ENCODE measurements around the gene UAP1. TPM values are rescaled to one million over a fixed set of nuclear protein-coding genes. Genes with fewer than 3 reads are reported as not detected.

UAP1 gene
- total and polyA plus RNA-seq, 8 donors = 16.5 to 184 (median 58.4) TPM

- peaks cover 0 to 7% (median 4%) of the 10 kb centered on the region in 4 donors for H3K36me3 ChIP-seq
Observed at GRCh38 chr1:162612606-162613400, 51.3 kb downstream of the UAP1 start.

GRCh38 chr1:162616848-162617247 is 55.3 kb downstream of the UAP1 start:
- 90 to 100% (median 96%) methylated on average over 1 of the region's 1 CpG for WGBS, 5 donors
- intact Hi-C loops (cut with DNase I; ENCODE audit: low total_unique reads) = no loop called here
- Histone ChIP-seq H3K4me1 (peaks cover 9 to 21% (median 16%) of the 10 kb centered on the region in 4 donors), H3K9me3 (peaks cover 0 to 16% (median 9%) of the 10 kb centered on the region in 4 donors), H3K27ac (no peak overlapping the region), H3K36me3 (no peaks in the 10 kb centered on the region), H3K4me3 (no peak overlapping the region), H3K27me3 (no peaks in the 10 kb centered on the region)
- TF ChIP-seq EP300 (IDR thresholded peaks at IDR 0.05) = no peak
- no peak for DNase-seq

More at GRCh38 chr1:162612606-162613400, 51.3 kb downstream of the UAP1 start:
- TF ChIP-seq CTCF (IDR thresholded peaks at IDR 0.05) (no peak), POLR2AphosphoS5 (IDR thresholded peaks at IDR 0.05) (peak in 1 of 3 donors; percentile 41)
- Histone ChIP-seq H3K4me3 (no peak overlapping the region), H3K27ac (peak overlapping the region in 4 of 5 donors; percentile 58 to 71 (median 66)), H3K27me3 (no peaks in the 10 kb centered on the region), H3K4me1 (peaks cover 9 to 21% (median 16%) of the 10 kb centered on the region in 4 donors), H3K9me3 (peaks cover 0 to 15% (median 9%) of the 10 kb centered on the region in 4 donors)
- 30 to 42% (median 37%) methylated on average over 8 of the region's 8 CpGs for WGBS, 5 donors
- intact Hi-C loops (cut with DNase I; ENCODE audit: low total_unique reads) = no loop called here
- peak in 1 of 2 donors; percentile 23 for DNase-seq

GRCh38 chr1:162617513-162617912 is 56.0 kb downstream of the UAP1 start:
- Histone ChIP-seq H3K27me3 (no peaks in the 10 kb centered on the region), H3K4me3 (no peak overlapping the region), H3K4me1 (peaks cover 9 to 17% (median 15%) of the 10 kb centered on the region in 4 donors), H3K27ac (no peak overlapping the region), H3K36me3 (no peaks in the 10 kb centered on the region), H3K9me3 (peaks cover 0 to 16% (median 9%) of the 10 kb centered on the region in 4 donors)
- TF ChIP-seq EP300 (IDR thresholded peaks at IDR 0.05) (no peak), POLR2A (IDR thresholded peaks at IDR 0.05) (no peak), POLR2AphosphoS5 (IDR thresholded peaks at IDR 0.05) (no peak), CTCF (IDR thresholded peaks at IDR 0.05) (no peak)
- DNase-seq = no peak
- intact Hi-C loops (cut with DNase I; ENCODE audit: low total_unique reads) = no loop called here
- WGBS, 5 donors = 94 to 100% (median 97%) methylated on average over 1 of the region's 1 CpG

- 35 to 69% (median 46%) methylated on average over 3 of the region's 3 CpGs for WGBS, 5 donors
Observed at GRCh38 chr1:162619076-162619475, 57.6 kb downstream of the UAP1 start.

More at GRCh38 chr1:162619076-162619475, 57.6 kb downstream of the UAP1 start:
- H3K36me3 ChIP-seq = no peaks in the 10 kb centered on the region
- no peak overlapping the region for H3K27ac ChIP-seq
- H3K9me3 ChIP-seq = peaks cover 0 to 16% (median 9%) of the 10 kb centered on the region in 4 donors
- H3K27me3 ChIP-seq = no peaks in the 10 kb centered on the region
- TF ChIP-seq POLR2AphosphoS5 (IDR thresholded peaks at IDR 0.05) = no peak
- TF ChIP-seq POLR2A (IDR thresholded peaks at IDR 0.05) = no peak
- TF ChIP-seq EP300 (IDR thresholded peaks at IDR 0.05) = no peak
- TF ChIP-seq CTCF (IDR thresholded peaks at IDR 0.05) = no peak
- no peak overlapping the region for H3K4me3 ChIP-seq
- intact Hi-C loops (cut with DNase I; ENCODE audit: low total_unique reads) = no loop called here
- H3K4me1 ChIP-seq = peaks cover 0 to 2% (median under 1%) of the 10 kb centered on the region in 4 donors
- DNase-seq = no peak

Measured in stomach (tissue), 9 donors.